NT2/D1 (cell line): ENCODE measurements around the gene NBEAL1.

ENCODE experiments used
- YY1 ChIP-seq: IDR thresholded peaks from 2 replicates; pipeline ENCODE4 v1.6.1; 2011; ENCODE audit not compliant: insufficient read length, insufficient read depth
- ZNF274 ChIP-seq: IDR thresholded peaks from 2 replicates; pipeline ENCODE4 v1.6.1; 2011; ENCODE audit warnings: mild to moderate bottlenecking, low read depth, low read length

DNA sequence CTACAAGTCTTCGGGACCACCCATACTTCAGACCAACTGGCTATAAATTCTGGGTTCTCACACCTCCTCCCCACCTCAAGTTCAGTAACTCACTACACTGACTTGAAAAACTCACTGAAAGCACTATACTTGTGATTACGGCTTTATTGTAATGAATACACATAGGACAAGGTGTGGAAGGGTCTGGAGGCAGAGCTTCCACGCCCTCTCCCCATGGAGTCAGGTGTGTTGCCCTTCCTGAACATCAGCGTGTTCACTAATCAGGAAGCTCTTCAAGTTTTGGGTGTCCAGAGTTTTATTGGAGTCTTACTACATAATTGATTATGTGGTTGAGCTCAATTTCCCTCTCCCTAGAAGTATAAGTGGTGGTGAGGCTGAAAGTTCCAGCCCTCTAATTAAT, 27.5 kb downstream of the NBEAL1 start:
- TF ChIP-seq ZNF274 = no peak
- TF ChIP-seq YY1 = no peak
